HS-27A (cell line): Measurements from ENCODE around the gene GPR137.

Experiments used
- DNase-seq: peaks from one replicate; pipeline ENCODE4 v3.0.0-alpha.2; 2012; ENCODE audit warnings: low read depth, missing footprints

Gene GPR137

GRCh38 chr11:64264371-64264852, 21.2 kb upstream of the GPR137 start:
- no peak for DNase-seq

- DNase-seq: no peak
These were observed 20.2 kb upstream of the GPR137 start for GRCh38 chr11:64265176-64266160.

GRCh38 chr11:64266339-64266738, 19.3 kb upstream of the GPR137 start:
- DNase-seq: no peak

GRCh38 chr11:64267207-64267945, 18.3 kb upstream of the GPR137 start:
- no peak for DNase-seq

- no peak for DNase-seq
These were observed 17.4 kb upstream of the GPR137 start for GRCh38 chr11:64268025-64268892.

- no peak for DNase-seq
These were observed 16.6 kb upstream of the GPR137 start for GRCh38 chr11:64268893-64269539.

- DNase-seq: peak; percentile 99
These were observed 16.0 kb upstream of the GPR137 start for GRCh38 chr11:64269540-64270220.

GRCh38 chr11:64275031-64275800, 10.4 kb upstream of the GPR137 start:
- DNase-seq: no peak

- DNase-seq: no peak
These were observed 9.8 kb upstream of the GPR137 start for GRCh38 chr11:64275841-64276240.

- DNase-seq: no peak
These were observed 8.8 kb upstream of the GPR137 start for GRCh38 chr11:64276653-64277431.

GRCh38 chr11:64278576-64279190, 7.0 kb upstream of the GPR137 start:
- no peak for DNase-seq

- no peak for DNase-seq
These were observed 3.5 kb upstream of the GPR137 start for GRCh38 chr11:64281957-64282770.

- no peak for DNase-seq
These were observed 2.6 kb upstream of the GPR137 start for GRCh38 chr11:64283092-64283491.

- peak; percentile 84 for DNase-seq
These were observed 1.3 kb upstream of the GPR137 start, which contains the start of gene BAD for GRCh38 chr11:64284048-64284961. Gene BAD (minus strand): TSS chr11:64284665. CDS start chr11:64284368, 297 bp downstream.

- no peak for DNase-seq
These were observed 495 bp downstream of the GPR137 start for GRCh38 chr11:64285885-64286800.

GRCh38 chr11:64286801-64287159, 1.1 kb downstream of the GPR137 start:
- DNase-seq: no peak
